ENCODE measurements around the gene BRI3. TPM values are rescaled to one million over a fixed set of nuclear protein-coding genes. Genes with fewer than 3 reads are reported as not detected.

BRI3 gene
- total RNA-seq, 1 donor, result 95.9 TPM

- DNase-seq (ENCODE audit: insufficient read length, low spot score, missing footprints), result peak; percentile 87
- Histone ChIP-seq H3K27me3 (ENCODE audit: insufficient read depth, low read length) (no peaks in the 10 kb centered on the region), H3K27ac (ENCODE audit: low read depth, low read length) (no peak overlapping the region), H3K4me2 (ENCODE audit: insufficient read depth, low read length) (no peak overlapping the region), H4K20me1 (ENCODE audit: insufficient read depth, low read length) (peaks cover 3% of the 10 kb centered on the region), H3K4me3 (ENCODE audit: insufficient read depth, low read length) (no peak overlapping the region), H2AFZ (ENCODE audit: low read length) (no peak overlapping the region), H3K79me2 (ENCODE audit: insufficient read depth, low read length) (no peaks in the 10 kb centered on the region), H3K4me1 (ENCODE audit: insufficient read depth, low read length) (peaks cover 7% of the 10 kb centered on the region), H3K9me3 (ENCODE audit: low read depth, low read length) (no peaks in the 10 kb centered on the region), H3K36me3 (ENCODE audit: insufficient read depth, low read length) (no peaks in the 10 kb centered on the region)
- TF ChIP-seq, protein P1, sequence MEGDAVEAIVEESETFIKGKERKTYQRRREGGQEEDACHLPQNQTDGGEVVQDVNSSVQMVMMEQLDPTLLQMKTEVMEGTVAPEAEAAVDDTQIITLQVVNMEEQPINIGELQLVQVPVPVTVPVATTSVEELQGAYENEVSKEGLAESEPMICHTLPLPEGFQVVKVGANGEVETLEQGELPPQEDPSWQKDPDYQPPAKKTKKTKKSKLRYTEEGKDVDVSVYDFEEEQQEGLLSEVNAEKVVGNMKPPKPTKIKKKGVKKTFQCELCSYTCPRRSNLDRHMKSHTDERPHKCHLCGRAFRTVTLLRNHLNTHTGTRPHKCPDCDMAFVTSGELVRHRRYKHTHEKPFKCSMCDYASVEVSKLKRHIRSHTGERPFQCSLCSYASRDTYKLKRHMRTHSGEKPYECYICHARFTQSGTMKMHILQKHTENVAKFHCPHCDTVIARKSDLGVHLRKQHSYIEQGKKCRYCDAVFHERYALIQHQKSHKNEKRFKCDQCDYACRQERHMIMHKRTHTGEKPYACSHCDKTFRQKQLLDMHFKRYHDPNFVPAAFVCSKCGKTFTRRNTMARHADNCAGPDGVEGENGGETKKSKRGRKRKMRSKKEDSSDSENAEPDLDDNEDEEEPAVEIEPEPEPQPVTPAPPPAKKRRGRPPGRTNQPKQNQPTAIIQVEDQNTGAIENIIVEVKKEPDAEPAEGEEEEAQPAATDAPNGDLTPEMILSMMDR (IDR thresholded peaks at IDR 0.05; ENCODE audit: extremely low read depth, low read depth, low read length), result peak; percentile 51
Observed at GRCh38 chr7:98266840-98267239, 14.6 kb upstream of the BRI3 start.

DNA sequence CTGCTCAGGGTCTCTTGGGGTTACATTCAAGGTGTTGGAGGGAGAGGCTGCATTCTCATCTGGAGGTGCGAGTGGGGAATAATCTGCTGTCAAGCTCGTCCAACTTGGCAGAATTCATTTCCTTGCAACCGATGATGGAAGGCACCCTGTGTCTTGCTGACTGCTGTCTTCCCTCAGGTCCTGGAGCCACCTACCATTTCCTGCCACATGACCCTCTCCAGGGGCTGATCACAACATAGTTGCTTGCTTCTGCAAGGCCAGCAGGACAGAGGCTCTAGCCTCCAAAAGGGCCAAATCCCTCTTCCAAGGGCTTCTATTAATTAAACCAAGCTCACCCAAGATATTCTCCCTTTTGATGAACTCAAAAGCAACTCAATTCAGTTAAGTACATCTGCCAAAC lies 14.2 kb upstream of the BRI3 start:
- H3K27me3 ChIP-seq (ENCODE audit: insufficient read depth, low read length), result no peaks in the 10 kb centered on the region
- DNase-seq (ENCODE audit: insufficient read length, low spot score, missing footprints), result no peak
- TF ChIP-seq, protein P1 (IDR thresholded peaks at IDR 0.05; ENCODE audit: extremely low read depth, low read depth, low read length), result no peak
- no peaks in the 10 kb centered on the region for H3K9me3 ChIP-seq (ENCODE audit: low read depth, low read length)
- H3K36me3 ChIP-seq (ENCODE audit: insufficient read depth, low read length), result no peaks in the 10 kb centered on the region
- no peaks in the 10 kb centered on the region for H3K79me2 ChIP-seq (ENCODE audit: insufficient read depth, low read length)
- H3K4me3 ChIP-seq (ENCODE audit: insufficient read depth, low read length), result no peak overlapping the region
- peaks cover 3% of the 10 kb centered on the region for H4K20me1 ChIP-seq (ENCODE audit: insufficient read depth, low read length)
- no peak overlapping the region for H3K27ac ChIP-seq (ENCODE audit: low read depth, low read length)
- H3K4me1 ChIP-seq (ENCODE audit: insufficient read depth, low read length), result peaks cover 7% of the 10 kb centered on the region
- H3K4me2 ChIP-seq (ENCODE audit: insufficient read depth, low read length), result no peak overlapping the region
- H2AFZ ChIP-seq (ENCODE audit: low read length), result no peak overlapping the region

DNA sequence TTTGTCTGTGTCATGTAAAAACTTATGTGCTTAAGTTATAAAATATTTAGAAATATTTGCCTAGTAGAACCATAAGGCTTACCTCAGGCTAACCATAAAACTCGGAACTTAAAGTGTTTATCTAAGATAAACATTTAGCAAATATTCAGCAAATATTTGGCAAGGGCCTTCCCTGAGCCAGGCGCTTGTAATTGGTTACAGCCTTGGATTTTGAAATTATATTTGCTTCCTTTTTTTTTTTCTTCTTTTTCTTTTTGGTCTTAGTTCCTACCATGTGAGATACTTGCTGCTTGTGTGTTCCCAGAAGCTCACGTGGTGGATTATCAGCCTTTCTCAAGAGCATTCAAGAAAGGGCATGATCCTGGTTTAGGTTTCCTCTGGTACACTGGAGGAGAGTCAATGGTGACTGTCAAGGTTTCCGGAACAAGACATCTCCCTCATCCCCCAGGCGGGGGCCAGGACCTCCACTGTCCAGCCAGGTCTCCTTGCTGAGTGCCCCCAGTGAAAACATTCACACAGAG lies 5.2 kb upstream of the BRI3 start:
- H3K27ac ChIP-seq (ENCODE audit: low read depth, low read length), result no peak overlapping the region
- no peak overlapping the region for H3K4me3 ChIP-seq (ENCODE audit: insufficient read depth, low read length)
- no peaks in the 10 kb centered on the region for H4K20me1 ChIP-seq (ENCODE audit: insufficient read depth, low read length)
- H3K27me3 ChIP-seq (ENCODE audit: insufficient read depth, low read length), result no peaks in the 10 kb centered on the region
- H2AFZ ChIP-seq (ENCODE audit: low read length), result no peak overlapping the region
- H3K4me2 ChIP-seq (ENCODE audit: insufficient read depth, low read length), result no peak overlapping the region
- DNase-seq (ENCODE audit: insufficient read length, low spot score, missing footprints), result peak; percentile 54
- H3K9me3 ChIP-seq (ENCODE audit: low read depth, low read length), result no peaks in the 10 kb centered on the region
- H3K36me3 ChIP-seq (ENCODE audit: insufficient read depth, low read length), result no peaks in the 10 kb centered on the region
- no peaks in the 10 kb centered on the region for H3K79me2 ChIP-seq (ENCODE audit: insufficient read depth, low read length)
- TF ChIP-seq, protein P1 (IDR thresholded peaks at IDR 0.05; ENCODE audit: extremely low read depth, low read depth, low read length), result no peak
- H3K4me1 ChIP-seq (ENCODE audit: insufficient read depth, low read length), result peaks cover 4% of the 10 kb centered on the region

- H4K20me1 ChIP-seq (ENCODE audit: insufficient read depth, low read length), result peaks cover 11% of the 10 kb centered on the region
- no peaks in the 10 kb centered on the region for H3K36me3 ChIP-seq (ENCODE audit: insufficient read depth, low read length)
- no peaks in the 10 kb centered on the region for H3K27me3 ChIP-seq (ENCODE audit: insufficient read depth, low read length)
- no peak overlapping the region for H2AFZ ChIP-seq (ENCODE audit: low read length)
- peak; percentile 73 for DNase-seq (ENCODE audit: insufficient read length, low spot score, missing footprints)
- peaks cover 17% of the 10 kb centered on the region for H3K79me2 ChIP-seq (ENCODE audit: insufficient read depth, low read length)
- H3K4me1 ChIP-seq (ENCODE audit: insufficient read depth, low read length), result peaks cover 16% of the 10 kb centered on the region
- TF ChIP-seq, protein P1 (IDR thresholded peaks at IDR 0.05; ENCODE audit: extremely low read depth, low read depth, low read length), result no peak
- H3K9me3 ChIP-seq (ENCODE audit: low read depth, low read length), result no peaks in the 10 kb centered on the region
- H3K4me3 ChIP-seq (ENCODE audit: insufficient read depth, low read length), result no peak overlapping the region
- no peak overlapping the region for H3K4me2 ChIP-seq (ENCODE audit: insufficient read depth, low read length)
- H3K27ac ChIP-seq (ENCODE audit: low read depth, low read length), result no peak overlapping the region
Observed at GRCh38 chr7:98278408-98278807, 3.1 kb upstream of the BRI3 start.
